Stimulated activated naive B cell treated with anti-CD40 and anti-IgM and Interleukin-4, amounts not matched to agents 10 μg/mL and 1 μg/mL and 100 μg/mL, for 72 hours (primary cell): ENCODE results near the gene MYLK.

Source experiments
- ATAC-seq, 2 donors: fragments of 150-1000 bp; cut with Tn5 transposase; replicated peaks; 2 replicates each; pipeline ENCODE4 v1.10.0; 2021; ENCODE audit warnings: moderate library complexity in 1 of 2
- DNase-seq: peaks from one replicate; pipeline ENCODE4 v3.0.0; 2021
- H3K27ac Mint-ChIP-seq: one replicate; pipeline ENCODE4 v1.8.0; 2022; ENCODE audit warnings: mild to moderate bottlenecking, mixed read lengths
- H3K27me3 Mint-ChIP-seq, 2 donors: one replicate each; pipeline ENCODE4 v1.8.0; 2022; ENCODE audit warnings: mixed read lengths in 2 of 2
- H3K36me3 Mint-ChIP-seq, 2 donors: one replicate each; pipeline ENCODE4 v1.8.0; 2022; ENCODE audit warnings: mixed read lengths in 2 of 2, mild to moderate bottlenecking in 1 of 2
- H3K4me1 Mint-ChIP-seq, 2 donors: one replicate each; pipeline ENCODE4 v1.8.0; 2022; ENCODE audit warnings: mixed read lengths in 2 of 2, mild to moderate bottlenecking in 1 of 2
- H3K4me3 Mint-ChIP-seq, 2 donors: one replicate each; pipeline ENCODE4 v1.8.0; 2022; ENCODE audit warnings: mild to moderate bottlenecking in 2 of 2, mixed read lengths in 2 of 2, moderate library complexity in 1 of 2
- H3K9me3 Mint-ChIP-seq, 2 donors: one replicate each; pipeline ENCODE4 v1.8.0; 2022; ENCODE audit warnings: mixed read lengths in 2 of 2, mild to moderate bottlenecking in 1 of 2

The MYLK gene

DNA sequence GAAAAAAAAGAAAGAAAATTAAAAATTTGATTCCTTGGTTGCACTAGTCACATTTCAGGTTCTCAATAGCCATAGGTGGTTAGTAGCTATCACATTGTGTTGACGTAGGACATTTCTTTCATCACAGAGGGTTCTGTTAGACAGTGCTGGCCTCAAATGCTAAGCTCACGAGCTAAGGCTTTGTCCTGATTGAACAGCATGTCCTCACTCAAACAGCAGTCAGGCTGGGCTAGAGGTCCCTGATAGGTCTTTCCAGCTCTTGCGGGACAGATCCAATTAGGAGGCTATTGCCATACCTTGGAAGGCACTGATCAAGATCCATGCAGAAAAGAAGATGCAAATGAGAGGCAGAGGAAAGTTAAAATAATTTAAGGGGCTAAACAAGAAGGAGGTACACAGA lies 213.4 kb downstream of the MYLK start:
- no peak for DNase-seq
- ATAC-seq = no peak
- Mint-ChIP-seq H3K4me3 (no peak overlapping the region), H3K36me3 (no peaks in the 10 kb centered on the region), H3K4me1 (peaks cover 16 to 26% of the 10 kb centered on the region in 2 donors), H3K27ac (peak overlapping the region; percentile 4), H3K27me3 (peaks cover 10 to 15% of the 10 kb centered on the region in 2 donors), H3K9me3 (no peaks in the 10 kb centered on the region)

DNA sequence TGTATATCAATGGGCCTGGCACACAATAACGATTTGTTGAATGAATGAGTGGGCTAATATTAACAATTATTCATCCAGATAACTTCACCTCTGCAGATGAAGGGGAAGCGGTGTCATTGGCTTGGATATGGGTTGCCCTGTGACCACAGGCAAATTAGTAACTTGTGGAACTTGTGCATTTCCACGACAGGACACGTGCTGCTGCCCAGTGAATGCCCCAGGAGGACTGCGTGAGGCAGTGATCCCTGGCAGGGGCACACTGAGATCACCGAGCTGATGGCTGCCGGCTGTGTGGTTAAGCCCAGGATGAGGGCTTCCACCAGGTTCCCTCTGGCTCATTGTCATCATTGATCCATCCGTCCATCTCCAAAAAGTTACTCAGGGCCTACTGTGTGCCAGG lies 215.2 kb downstream of the MYLK start:
- Mint-ChIP-seq H3K9me3 (no peaks in the 10 kb centered on the region), H3K27ac (no peak overlapping the region), H3K27me3 (peaks cover 10 to 11% of the 10 kb centered on the region in 2 donors), H3K4me1 (peaks cover 16 to 26% of the 10 kb centered on the region in 2 donors), H3K4me3 (no peak overlapping the region), H3K36me3 (no peaks in the 10 kb centered on the region)
- peak in 1 of 2 donors; percentile 24 for ATAC-seq
- no peak for DNase-seq

- H3K4me3 Mint-ChIP-seq = peak overlapping the region; percentile 52 to 63
- peaks cover 10 to 12% of the 10 kb centered on the region in 2 donors for H3K27me3 Mint-ChIP-seq
- peaks cover 18 to 26% of the 10 kb centered on the region in 2 donors for H3K4me1 Mint-ChIP-seq
- peak overlapping the region; percentile 43 for H3K27ac Mint-ChIP-seq
- H3K36me3 Mint-ChIP-seq = no peaks in the 10 kb centered on the region
- ATAC-seq (peak; percentile 91 to 94), DNase-seq (no peak)
- no peaks in the 10 kb centered on the region for H3K9me3 Mint-ChIP-seq
Measured at GRCh38 chr3:123667784-123668183, 216.3 kb downstream of the MYLK start.

DNA sequence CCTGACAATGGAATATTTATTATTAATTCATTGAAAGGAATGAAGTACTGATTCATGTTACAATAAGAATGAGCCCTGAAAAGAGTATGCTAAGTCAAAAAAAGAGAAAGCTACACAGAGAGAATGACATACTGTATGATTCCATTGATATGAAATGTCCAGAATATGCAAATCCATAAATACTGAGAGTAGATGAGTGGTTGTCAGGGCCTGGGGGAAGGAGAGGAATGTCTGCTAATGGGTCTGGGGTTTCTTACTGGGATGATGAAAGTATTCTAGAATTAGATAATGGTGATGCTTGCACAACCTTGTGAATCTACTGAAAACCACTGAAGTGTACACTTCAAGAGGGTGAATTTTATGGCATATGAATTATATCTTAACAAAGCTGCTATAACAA lies 219.4 kb downstream of the MYLK start:
- Mint-ChIP-seq H3K9me3 (no peaks in the 10 kb centered on the region), H3K27ac (no peak overlapping the region), H3K36me3 (no peaks in the 10 kb centered on the region), H3K4me3 (no peak overlapping the region), H3K4me1 (peaks cover 18 to 26% of the 10 kb centered on the region in 2 donors), H3K27me3 (peaks cover 0 to 16% of the 10 kb centered on the region in 2 donors)
- ATAC-seq = no peak
- no peak for DNase-seq

DNA sequence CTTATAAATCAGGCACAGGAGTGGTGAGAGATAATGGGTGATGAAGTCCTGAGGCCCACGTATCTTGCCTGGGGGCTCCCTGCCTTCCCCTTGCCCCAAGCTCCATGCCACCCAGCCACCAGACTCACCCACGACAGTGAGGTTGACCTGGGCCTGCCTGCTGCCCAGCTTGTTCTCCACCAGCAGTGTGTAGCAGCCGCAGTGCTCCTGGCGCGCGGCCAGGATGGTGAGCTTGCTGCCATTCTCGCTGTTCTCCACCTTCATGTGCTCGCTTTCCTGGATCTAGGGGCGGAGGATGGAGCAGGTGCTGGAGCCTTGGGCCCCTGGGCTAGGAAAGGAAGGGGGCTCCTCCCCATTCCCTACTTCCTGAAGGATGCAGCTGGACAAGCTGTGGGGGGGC lies 220.2 kb downstream of the MYLK start:
- H3K27me3 Mint-ChIP-seq = peaks cover 0 to 16% of the 10 kb centered on the region in 2 donors
- H3K27ac Mint-ChIP-seq = no peak overlapping the region
- no peak for DNase-seq
- ATAC-seq = no peak
- no peak overlapping the region for H3K4me3 Mint-ChIP-seq
- H3K36me3 Mint-ChIP-seq = no peaks in the 10 kb centered on the region
- H3K4me1 Mint-ChIP-seq = peaks cover 18 to 24% of the 10 kb centered on the region in 2 donors
- H3K9me3 Mint-ChIP-seq = no peaks in the 10 kb centered on the region

GRCh38 chr3:123661973-123662372 lies 222.2 kb downstream of the MYLK start:
- Mint-ChIP-seq H3K4me1 (peaks cover 5% of the 10 kb centered on the region in 2 donors), H3K9me3 (peaks cover 0 to 2% of the 10 kb centered on the region in 2 donors), H3K27me3 (peaks cover 0 to 16% of the 10 kb centered on the region in 2 donors), H3K27ac (no peak overlapping the region), H3K36me3 (peaks cover 3% of the 10 kb centered on the region in 2 donors), H3K4me3 (no peak overlapping the region)
- no peak for ATAC-seq
- DNase-seq = no peak

- Mint-ChIP-seq H3K4me1 (peaks cover 6 to 8% of the 10 kb centered on the region in 2 donors), H3K4me3 (no peak overlapping the region), H3K27ac (no peak overlapping the region), H3K9me3 (peaks cover 0 to 3% of the 10 kb centered on the region in 2 donors), H3K27me3 (peaks cover 0 to 10% of the 10 kb centered on the region in 2 donors), H3K36me3 (peaks cover 3 to 4% of the 10 kb centered on the region in 2 donors)
- ATAC-seq (no peak), DNase-seq (no peak)
Measured at GRCh38 chr3:123660900-123661299, 223.2 kb downstream of the MYLK start.

DNA sequence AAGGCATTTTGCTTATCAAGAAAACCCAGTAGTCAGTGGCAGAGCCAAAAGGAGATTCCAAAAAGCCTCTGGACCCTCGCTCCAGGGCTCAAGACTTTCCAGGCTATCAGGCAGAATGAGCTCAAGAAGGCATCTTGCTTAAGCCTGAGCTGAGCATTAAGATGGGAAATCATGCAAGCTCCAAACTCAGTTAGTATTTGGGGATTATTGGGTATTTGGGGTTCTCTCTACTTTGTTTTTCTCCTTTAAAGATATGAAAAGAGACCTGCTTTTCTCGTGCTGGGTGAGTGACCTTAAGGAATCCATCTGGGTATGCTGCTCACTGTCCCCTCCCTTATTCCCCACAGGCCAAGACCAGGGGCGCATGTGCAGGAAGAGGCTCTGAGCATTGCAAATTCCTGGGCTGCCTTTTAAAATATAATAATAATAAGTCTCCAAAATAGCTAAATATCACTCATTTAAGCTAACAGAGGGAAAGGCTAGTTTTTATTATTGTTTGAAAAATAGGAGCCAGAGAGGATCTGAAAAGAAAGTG lies 223.9 kb downstream of the MYLK start:
- H3K27me3 Mint-ChIP-seq = peaks cover 0 to 10% of the 10 kb centered on the region in 2 donors
- H3K27ac Mint-ChIP-seq = no peak overlapping the region
- H3K9me3 Mint-ChIP-seq = peaks cover 0 to 3% of the 10 kb centered on the region in 2 donors
- ATAC-seq = no peak
- H3K4me1 Mint-ChIP-seq = peaks cover 6 to 11% of the 10 kb centered on the region in 2 donors
- DNase-seq = no peak
- peaks cover 3 to 4% of the 10 kb centered on the region in 2 donors for H3K36me3 Mint-ChIP-seq
- H3K4me3 Mint-ChIP-seq = no peak overlapping the region

DNA sequence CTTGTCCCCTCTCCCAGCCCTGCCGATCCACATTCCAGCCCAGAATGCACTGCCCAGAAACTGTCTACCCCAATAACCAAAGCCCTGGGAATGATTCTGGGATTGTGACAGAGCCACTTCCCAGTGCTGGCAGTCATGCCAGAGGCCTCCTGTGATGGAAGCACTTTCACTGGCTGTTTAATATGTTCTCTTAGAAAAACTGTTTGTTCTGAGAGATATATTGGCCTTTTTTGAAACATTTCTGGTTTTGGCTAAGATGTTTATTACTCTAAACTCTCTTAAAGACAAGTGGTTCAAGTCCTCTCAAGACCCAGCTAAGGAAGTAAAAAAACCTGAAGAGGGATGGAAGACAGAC lies 225.3 kb downstream of the MYLK start:
- Mint-ChIP-seq H3K4me3 (no peak overlapping the region), H3K4me1 (peaks cover 6 to 11% of the 10 kb centered on the region in 2 donors), H3K9me3 (peaks cover 0 to 3% of the 10 kb centered on the region in 2 donors), H3K27ac (no peak overlapping the region), H3K36me3 (peaks cover 3 to 4% of the 10 kb centered on the region in 2 donors), H3K27me3 (peaks cover 0 to 10% of the 10 kb centered on the region in 2 donors)
- no peak for ATAC-seq
- DNase-seq = no peak

DNA sequence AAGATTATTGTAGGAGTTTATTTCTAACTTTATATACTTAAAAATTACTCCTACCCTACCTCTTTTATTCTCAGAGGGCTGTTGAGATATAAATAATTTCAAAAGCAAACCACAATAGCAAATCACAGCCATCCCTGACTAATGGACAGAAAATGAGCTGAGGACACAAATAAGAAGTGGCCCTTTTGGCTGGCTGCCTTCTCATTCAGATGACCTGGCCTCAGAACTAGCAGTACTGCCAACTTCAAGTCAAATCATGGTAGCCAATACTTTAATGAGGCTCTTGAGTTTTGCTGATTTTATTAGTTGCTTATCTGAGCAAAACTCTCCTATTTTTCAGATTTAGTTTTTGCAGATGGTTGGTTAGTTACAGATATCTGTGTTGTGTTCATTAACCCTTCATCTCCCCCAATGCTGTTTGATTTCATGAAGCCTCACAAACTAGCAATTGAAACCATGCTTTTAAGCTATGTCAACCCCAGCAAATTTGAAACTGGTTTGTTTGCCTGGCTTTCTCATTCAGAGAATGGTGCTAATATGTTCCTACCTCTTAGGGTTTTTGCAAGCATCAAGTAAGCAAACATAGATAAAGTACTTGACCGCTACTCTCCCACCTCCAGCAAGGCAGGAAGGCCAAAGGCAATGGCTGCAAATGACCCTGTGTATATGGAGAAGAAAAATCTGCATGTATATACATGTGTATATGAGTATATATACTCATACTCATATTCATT lies 225.8 kb downstream of the MYLK start:
- Mint-ChIP-seq H3K4me1 (peaks cover 6 to 11% of the 10 kb centered on the region in 2 donors), H3K27me3 (peaks cover 0 to 8% of the 10 kb centered on the region in 2 donors), H3K9me3 (peaks cover 0 to 3% of the 10 kb centered on the region in 2 donors), H3K4me3 (no peak overlapping the region), H3K27ac (no peak overlapping the region), H3K36me3 (peaks cover 3 to 4% of the 10 kb centered on the region in 2 donors)
- DNase-seq = no peak
- ATAC-seq = no peak

- Mint-ChIP-seq H3K4me3 (no peak overlapping the region), H3K27me3 (peaks cover 0 to 4% of the 10 kb centered on the region in 2 donors), H3K9me3 (peaks cover 0 to 3% of the 10 kb centered on the region in 2 donors), H3K36me3 (peaks cover 3 to 4% of the 10 kb centered on the region in 2 donors), H3K27ac (no peak overlapping the region), H3K4me1 (peaks cover 4 to 11% of the 10 kb centered on the region in 2 donors)
- no peak for ATAC-seq
- DNase-seq = no peak
Measured at GRCh38 chr3:123657568-123657967, 226.6 kb downstream of the MYLK start.

DNA sequence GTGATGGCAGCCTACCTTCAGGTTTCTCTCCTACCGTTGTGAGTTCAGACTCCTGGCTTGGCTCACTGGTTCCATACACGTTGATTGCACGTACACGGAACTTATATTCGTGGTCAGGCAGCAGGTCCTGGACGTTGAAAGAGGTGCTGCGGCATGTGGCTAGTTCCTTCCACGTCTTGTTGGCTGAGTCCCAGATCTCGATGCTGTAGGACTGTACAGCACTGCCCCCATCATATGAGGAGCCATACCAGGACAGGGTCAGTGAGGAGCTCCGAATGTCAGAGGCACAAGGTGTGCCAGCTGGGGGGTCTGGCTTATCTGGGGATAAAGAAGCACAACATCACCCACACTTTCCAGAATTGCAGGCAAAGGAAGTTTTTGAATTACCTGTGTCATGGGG lies 227.0 kb downstream of the MYLK start:
- H3K9me3 Mint-ChIP-seq = peaks cover 0 to 3% of the 10 kb centered on the region in 2 donors
- no peak overlapping the region for H3K27ac Mint-ChIP-seq
- peaks cover 0 to 4% of the 10 kb centered on the region in 2 donors for H3K27me3 Mint-ChIP-seq
- H3K4me1 Mint-ChIP-seq = peaks cover 6 to 15% of the 10 kb centered on the region in 2 donors
- ATAC-seq (no peak), DNase-seq (no peak)
- H3K4me3 Mint-ChIP-seq = no peak overlapping the region
- H3K36me3 Mint-ChIP-seq = peaks cover 3 to 4% of the 10 kb centered on the region in 2 donors

DNA sequence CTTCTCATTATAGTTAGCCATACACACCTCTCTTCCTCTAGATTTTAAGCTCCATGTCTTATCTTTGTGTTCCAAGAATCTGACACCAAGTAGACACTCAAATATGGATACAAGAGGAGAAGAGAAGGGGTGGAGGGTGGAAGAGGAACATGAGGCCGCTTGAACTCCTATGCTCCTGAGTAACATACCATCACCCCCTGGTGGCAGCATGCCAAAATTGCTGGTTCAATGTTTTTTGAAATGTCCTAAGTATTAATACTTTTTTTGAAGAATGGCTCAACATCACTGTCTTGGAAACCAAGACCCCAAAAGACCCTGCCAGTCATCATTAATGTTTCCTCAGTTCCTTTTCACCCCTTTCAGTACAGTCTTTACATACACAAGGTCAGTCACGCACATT lies 227.4 kb downstream of the MYLK start:
- ATAC-seq (no peak), DNase-seq (no peak)
- H3K9me3 Mint-ChIP-seq = peaks cover 0 to 3% of the 10 kb centered on the region in 2 donors
- peaks cover 3 to 4% of the 10 kb centered on the region in 2 donors for H3K36me3 Mint-ChIP-seq
- H3K27me3 Mint-ChIP-seq = peaks cover 0 to 4% of the 10 kb centered on the region in 2 donors
- H3K4me3 Mint-ChIP-seq = no peak overlapping the region
- H3K4me1 Mint-ChIP-seq = peaks cover 6 to 15% of the 10 kb centered on the region in 2 donors
- no peak overlapping the region for H3K27ac Mint-ChIP-seq

DNA sequence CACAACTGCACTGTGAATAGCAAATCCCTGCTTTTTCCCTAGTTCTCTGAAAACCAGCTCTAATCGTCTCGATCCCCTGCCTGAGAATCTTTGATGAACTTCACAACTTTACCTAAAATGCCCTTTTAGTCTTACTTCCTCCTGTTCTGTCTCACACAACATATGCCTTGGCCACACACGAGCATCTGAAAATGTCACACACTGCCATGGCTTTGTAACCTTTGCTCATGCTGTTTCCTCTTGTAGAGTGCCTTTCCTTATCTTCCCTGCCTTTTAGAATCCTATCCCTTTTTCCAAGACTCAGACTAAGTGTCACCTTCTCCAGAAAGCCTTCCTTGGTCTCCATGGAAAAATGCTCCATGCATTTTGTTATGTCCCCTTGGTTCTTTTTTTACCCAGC lies 227.9 kb downstream of the MYLK start:
- peak; percentile 52 to 67 for ATAC-seq
- peaks cover 3 to 4% of the 10 kb centered on the region in 2 donors for H3K36me3 Mint-ChIP-seq
- H3K27ac Mint-ChIP-seq = no peak overlapping the region
- no peak for DNase-seq
- no peak overlapping the region for H3K4me3 Mint-ChIP-seq
- peaks cover 0 to under 1% of the 10 kb centered on the region in 2 donors for H3K27me3 Mint-ChIP-seq
- H3K9me3 Mint-ChIP-seq = peaks cover 0 to 3% of the 10 kb centered on the region in 2 donors
- peaks cover 6 to 15% of the 10 kb centered on the region in 2 donors for H3K4me1 Mint-ChIP-seq

- Mint-ChIP-seq H3K4me1 (peaks cover 6 to 15% of the 10 kb centered on the region in 2 donors), H3K27ac (peak overlapping the region; percentile 48), H3K27me3 (no peaks in the 10 kb centered on the region), H3K36me3 (peaks cover 3 to 4% of the 10 kb centered on the region in 2 donors), H3K9me3 (peaks cover 0 to 3% of the 10 kb centered on the region in 2 donors), H3K4me3 (no peak overlapping the region)
- ATAC-seq (no peak), DNase-seq (no peak)
Measured at GRCh38 chr3:123655400-123655799, 228.7 kb downstream of the MYLK start.
